ENCODE measurements around the gene TMEM250.

- TF ChIP-seq POLR2AphosphoS5 (IDR thresholded peaks at IDR 0.05; ENCODE audit: low read depth, low read length): no peak
- TF ChIP-seq CTCF (IDR thresholded peaks at IDR 0.05): no peak
- no peak for TF ChIP-seq REST (IDR thresholded peaks at IDR 0.05; ENCODE audit: insufficient read depth in 1 of 2, low read depth in 2 of 2, low read length in 1 of 2)
- TF ChIP-seq SIN3A (IDR thresholded peaks at IDR 0.05; ENCODE audit: borderline replicate concordance, insufficient read depth, low read depth, low read length): no peak
- no peak for TF ChIP-seq TCF7L2 (IDR thresholded peaks at IDR 0.05; ENCODE audit: low read depth, low read length)
Measured at GRCh38 chr9:136107155-136107952, 11.3 kb downstream of the TMEM250 start.

All from Panc1 (cell line).